Mesendoderm (in vitro differentiated cells): ENCODE data around the gene DHX58.

Experiments
- DNase-seq: peaks from one replicate; pipeline ENCODE4 v3.0.0; 2013
- H2AK5ac ChIP-seq: 2 replicates; pipeline ENCODE4 v1.6.1; 2013; ENCODE audit warnings: low read length, inconsistent platforms
- H2BK120ac ChIP-seq: 2 replicates; pipeline ENCODE4 v1.6.1; 2013; ENCODE audit warnings: low read depth, mild to moderate bottlenecking, low read length, moderate library complexity, mixed read lengths
- H2BK15ac ChIP-seq: replicated peaks from 2 replicates; pipeline ENCODE4 v1.6.1; 2013; ENCODE audit warnings: low read depth, mild to moderate bottlenecking, moderate library complexity
- H2BK5ac ChIP-seq: 2 replicates; pipeline ENCODE4 v1.6.1; 2013; ENCODE audit warnings: low read length, inconsistent platforms
- H3K18ac ChIP-seq: 2 replicates; pipeline ENCODE4 v1.6.1; 2013; ENCODE audit warnings: mild to moderate bottlenecking, low read length, mixed read lengths
- H3K23ac ChIP-seq: one replicate; pipeline ENCODE4 v1.6.1; 2013; ENCODE audit warnings: low read length
- H3K27ac ChIP-seq: 2 replicates; pipeline ENCODE4 v1.5.1; 2013; ENCODE audit warnings: low read depth, mild to moderate bottlenecking, inconsistent platforms, low read length, moderate library complexity
- H3K27me3 ChIP-seq: 2 replicates; pipeline ENCODE4 v1.6.1; 2013; ENCODE audit warnings: low read length, control low read depth, mild to moderate bottlenecking, inconsistent platforms; ENCODE audit not compliant: insufficient read depth, poor library complexity
- H3K36me3 ChIP-seq: 2 replicates; pipeline ENCODE4 v1.6.1; 2013; ENCODE audit warnings: low read length, inconsistent platforms; ENCODE audit not compliant: control insufficient read depth, insufficient read depth
- H3K4ac ChIP-seq: one replicate; pipeline ENCODE4 v1.6.1; 2013; ENCODE audit warnings: low read depth, mild to moderate bottlenecking, low read length, moderate library complexity
- H3K4me1 ChIP-seq: 2 replicates; pipeline ENCODE4 v1.6.1; 2013; ENCODE audit warnings: low read depth, low read length, inconsistent platforms; ENCODE audit not compliant: control insufficient read depth
- H3K4me2 ChIP-seq: 2 replicates; pipeline ENCODE4 v1.6.1; 2013; ENCODE audit warnings: low read length
- H3K4me3 ChIP-seq: 2 replicates; pipeline ENCODE4 v1.5.1; 2013; ENCODE audit warnings: mild to moderate bottlenecking, low read length
- H3K56ac ChIP-seq: one replicate; pipeline ENCODE4 v1.6.1; 2013; ENCODE audit warnings: low read length
- H3K79me1 ChIP-seq: 2 replicates; pipeline ENCODE4 v1.6.1; 2013; ENCODE audit warnings: low read length, inconsistent platforms
- H3K79me2 ChIP-seq: 2 replicates; pipeline ENCODE4 v1.6.1; 2013; ENCODE audit warnings: mild to moderate bottlenecking, low read length; ENCODE audit not compliant: control insufficient read depth, insufficient read depth
- H3K9ac ChIP-seq: 2 replicates; pipeline ENCODE4 v1.6.1; 2013; ENCODE audit warnings: low read length, inconsistent platforms
- H4K5ac ChIP-seq: one replicate; pipeline ENCODE4 v1.6.1; 2013; ENCODE audit warnings: low read length
- H4K8ac ChIP-seq: one replicate; pipeline ENCODE4 v1.6.1; 2013; ENCODE audit warnings: low read depth, mild to moderate bottlenecking, control low read depth, low read length, moderate library complexity
- WGBS: extraction: QIAGEN DNeasy Blood & Tissue Kit; methylation state at CpG from one replicate; pipeline ENCODE4 v1.1.7; 2013; ENCODE audit warnings: low lambda C conversion rate, missing lambda C conversion rate; ENCODE audit not compliant: insufficient coverage; ENCODE audit errors: extremely low coverage; 5-methylcytosine and 5-hydroxymethylcytosine counted together

The DHX58 gene

DNA sequence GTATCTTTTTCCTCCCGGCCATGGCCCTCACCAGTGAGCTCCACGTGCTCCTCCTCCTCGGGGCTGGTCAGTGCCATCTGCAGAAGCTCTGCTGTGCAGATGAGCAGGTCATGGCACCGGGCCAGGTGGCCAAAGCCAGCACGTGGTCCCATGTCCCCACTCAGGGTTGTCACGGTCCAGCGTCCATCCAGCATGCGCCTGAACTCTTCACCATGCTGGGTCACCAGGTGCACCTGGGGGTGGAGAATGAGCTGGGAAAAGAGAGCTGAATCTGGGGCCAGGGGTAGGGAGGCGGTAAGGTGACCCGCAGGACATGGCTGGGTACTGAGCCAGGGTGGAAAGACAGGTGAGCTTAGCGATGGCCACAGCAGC is 1.3 kb downstream of the DHX58 start:
- WGBS, result no CpG with 5 or more reads among the region's 11 CpGs
- DNase-seq, result no peak

DNA sequence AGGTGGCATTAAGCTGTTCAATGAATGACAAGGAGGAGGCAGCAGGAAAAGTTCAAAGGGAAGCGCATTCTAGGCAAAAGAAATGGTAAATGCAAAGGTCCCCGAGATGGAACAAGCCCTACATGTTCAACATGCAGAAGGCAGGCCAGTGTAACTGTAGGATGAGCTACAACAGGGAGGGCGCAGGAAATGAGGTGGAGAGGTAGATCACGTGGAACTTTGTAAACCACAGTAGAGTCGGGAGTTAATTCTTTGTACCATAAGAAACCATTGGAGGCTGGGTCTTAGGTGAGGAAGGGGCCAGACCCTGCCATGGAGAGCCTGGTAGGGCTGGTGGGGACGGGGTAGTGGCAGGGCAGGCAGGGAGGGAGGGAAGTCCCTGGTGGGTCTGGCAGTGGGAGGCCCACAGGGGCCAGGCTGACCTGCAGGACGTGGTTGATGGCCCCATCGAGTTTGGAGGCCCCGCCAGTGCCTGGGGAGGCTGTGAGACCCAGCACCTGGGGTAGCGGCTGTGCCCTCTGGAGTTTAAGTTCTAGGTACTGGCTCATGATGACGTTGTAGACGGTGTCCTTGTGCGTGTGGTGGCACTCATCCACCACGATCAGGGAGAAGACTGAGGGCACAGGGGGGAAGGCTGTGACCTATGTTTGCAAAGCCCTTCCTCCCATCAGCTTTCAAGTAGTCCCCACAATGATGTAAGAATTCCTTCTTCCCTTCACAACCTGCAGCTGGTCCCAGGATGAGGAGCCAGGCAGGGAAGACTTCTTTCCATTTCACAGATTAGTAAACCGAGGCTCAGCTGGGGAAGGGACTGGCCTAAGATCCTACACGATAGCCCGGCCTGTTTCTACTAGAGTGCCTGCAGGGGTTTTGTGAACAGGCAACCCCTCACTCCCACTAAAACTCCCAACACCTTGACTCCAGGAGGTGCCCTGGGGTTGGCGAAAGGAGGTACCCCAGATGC is 1.9 kb downstream of the DHX58 start:
- no peak for DNase-seq
- H2BK5ac ChIP-seq, result no peak overlapping the region
- no CpG with 5 or more reads among the region's 18 CpGs for WGBS
- no peak overlapping the region for H3K18ac ChIP-seq
- H4K5ac ChIP-seq, result no peak overlapping the region
- no peak overlapping the region for H3K56ac ChIP-seq
- no peak overlapping the region for H3K27ac ChIP-seq
- H3K79me2 ChIP-seq, result no peaks in the 10 kb centered on the region
- H3K23ac ChIP-seq, result no peak overlapping the region
- H4K8ac ChIP-seq, result no peak overlapping the region
- no peak overlapping the region for H3K9ac ChIP-seq
- H2BK120ac ChIP-seq, result no peak overlapping the region
- peaks cover 3% of the 10 kb centered on the region for H3K4me1 ChIP-seq
- no peaks in the 10 kb centered on the region for H3K27me3 ChIP-seq
- H3K4ac ChIP-seq, result no peak overlapping the region
- no peak overlapping the region for H2BK15ac ChIP-seq
- H3K36me3 ChIP-seq, result peaks cover 2% of the 10 kb centered on the region
- no peak overlapping the region for H3K4me2 ChIP-seq
- H3K79me1 ChIP-seq, result no peaks in the 10 kb centered on the region
- H3K4me3 ChIP-seq, result no peak overlapping the region
- H2AK5ac ChIP-seq, result no peak overlapping the region

More for the DNA sequence above, 1.3 kb downstream of the DHX58 start:
- H3K4me1 ChIP-seq, result peaks cover 3% of the 10 kb centered on the region
- no peak overlapping the region for H3K18ac ChIP-seq
- H3K79me2 ChIP-seq, result no peaks in the 10 kb centered on the region
- no peak overlapping the region for H2BK15ac ChIP-seq
- no peak overlapping the region for H3K9ac ChIP-seq
- H2AK5ac ChIP-seq, result no peak overlapping the region
- no peak overlapping the region for H2BK5ac ChIP-seq
- H3K4ac ChIP-seq, result no peak overlapping the region
- no peak overlapping the region for H4K8ac ChIP-seq
- H3K56ac ChIP-seq, result no peak overlapping the region
- H3K27me3 ChIP-seq, result no peaks in the 10 kb centered on the region
- no peak overlapping the region for H2BK120ac ChIP-seq
- no peak overlapping the region for H3K23ac ChIP-seq
- no peak overlapping the region for H3K27ac ChIP-seq
- peaks cover 4% of the 10 kb centered on the region for H3K36me3 ChIP-seq
- no peak overlapping the region for H4K5ac ChIP-seq
- no peak overlapping the region for H3K4me2 ChIP-seq
- no peaks in the 10 kb centered on the region for H3K79me1 ChIP-seq
- H3K4me3 ChIP-seq, result no peak overlapping the region

DNA sequence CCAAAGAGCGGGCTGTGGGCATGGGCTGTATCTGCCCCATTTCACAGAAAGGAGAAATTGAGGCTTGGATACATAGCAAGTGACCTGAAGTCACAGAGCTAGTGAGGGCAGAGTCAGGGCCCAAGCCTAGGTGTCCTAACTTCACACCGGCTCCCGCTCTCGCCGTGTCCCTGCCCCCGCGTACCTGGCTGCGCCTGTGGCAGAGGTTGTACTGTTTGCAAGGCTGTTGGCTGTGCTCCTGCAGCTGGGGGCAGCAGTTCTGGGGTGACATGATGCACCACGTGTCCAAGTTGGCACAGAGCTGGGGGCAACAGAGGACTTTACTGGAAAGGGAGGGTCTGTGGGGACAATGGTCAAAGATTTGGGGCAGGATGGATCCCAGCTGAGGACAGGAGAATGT is 3.4 kb downstream of the DHX58 start:
- H3K4ac ChIP-seq, result no peak overlapping the region
- no peak for DNase-seq
- H2BK5ac ChIP-seq, result no peak overlapping the region
- no peak overlapping the region for H3K18ac ChIP-seq
- H3K79me1 ChIP-seq, result no peaks in the 10 kb centered on the region
- WGBS, result no CpG with 5 or more reads among the region's 9 CpGs
- H3K9ac ChIP-seq, result no peak overlapping the region
- H3K79me2 ChIP-seq, result no peaks in the 10 kb centered on the region
- H4K8ac ChIP-seq, result no peak overlapping the region
- no peak overlapping the region for H3K56ac ChIP-seq
- H3K27ac ChIP-seq, result no peak overlapping the region
- no peak overlapping the region for H4K5ac ChIP-seq
- no peak overlapping the region for H2BK120ac ChIP-seq
- no peak overlapping the region for H3K4me3 ChIP-seq
- no peak overlapping the region for H2AK5ac ChIP-seq
- no peak overlapping the region for H2BK15ac ChIP-seq
- no peaks in the 10 kb centered on the region for H3K27me3 ChIP-seq
- no peak overlapping the region for H3K23ac ChIP-seq
- no peak overlapping the region for H3K4me2 ChIP-seq
- peaks cover 3% of the 10 kb centered on the region for H3K4me1 ChIP-seq
- no peaks in the 10 kb centered on the region for H3K36me3 ChIP-seq

DNA sequence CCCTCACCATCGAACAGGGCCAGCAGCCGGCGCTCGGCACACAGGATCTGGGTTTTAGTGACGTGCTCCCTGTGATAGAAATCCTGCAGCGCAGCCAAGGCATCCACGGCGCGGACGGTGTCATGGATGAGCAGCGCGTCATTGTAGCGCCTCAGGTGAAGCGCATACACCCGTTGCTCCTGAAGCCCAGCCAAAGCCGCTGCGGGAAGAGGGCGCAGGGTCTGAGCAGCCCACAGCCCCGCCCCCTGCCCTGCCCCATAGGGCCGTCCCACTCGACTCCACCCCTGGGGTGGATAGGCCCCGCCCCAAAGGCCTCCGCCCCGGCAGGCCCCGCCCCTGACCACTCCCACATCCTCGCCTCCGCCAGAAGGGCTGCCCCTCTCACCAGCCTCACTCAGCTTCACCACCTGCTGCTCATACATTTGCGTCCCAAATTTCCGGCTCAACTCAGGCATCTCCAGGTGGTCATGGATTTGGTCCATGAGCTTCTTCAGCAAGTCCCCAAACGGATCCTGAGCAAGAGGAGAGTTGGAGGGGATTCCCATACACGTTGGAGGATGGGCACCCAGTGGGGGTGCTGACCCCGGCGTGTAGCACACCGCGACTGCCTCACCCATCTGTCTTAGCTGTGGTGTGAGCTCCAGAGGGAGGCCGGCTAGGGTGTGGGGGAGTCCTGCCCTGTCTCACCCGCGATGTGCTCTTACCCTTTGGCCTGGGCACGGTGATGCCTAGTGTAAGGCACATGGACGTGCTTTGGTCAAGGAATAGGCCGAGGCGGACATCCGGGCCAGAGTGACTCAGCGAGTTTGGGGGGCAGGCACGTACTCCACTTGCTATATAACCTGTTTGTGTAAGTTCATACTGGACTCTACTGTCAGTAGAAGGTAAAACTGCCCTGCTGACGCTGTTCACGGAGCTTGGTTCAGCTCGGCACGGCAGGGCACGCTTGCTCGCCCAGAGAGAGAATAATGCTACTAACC is 4.6 kb downstream of the DHX58 start:
- no peaks in the 10 kb centered on the region for H3K79me1 ChIP-seq
- no peaks in the 10 kb centered on the region for H3K27me3 ChIP-seq
- peak overlapping the region; percentile 34 for H3K4me3 ChIP-seq
- no peak overlapping the region for H3K23ac ChIP-seq
- peak overlapping the region; percentile 76 for H3K56ac ChIP-seq
- H3K27ac ChIP-seq, result no peak overlapping the region
- H2BK15ac ChIP-seq, result no peak overlapping the region
- no peak overlapping the region for H2AK5ac ChIP-seq
- H4K8ac ChIP-seq, result no peak overlapping the region
- H3K4me1 ChIP-seq, result peaks cover 3% of the 10 kb centered on the region
- no peak overlapping the region for H3K18ac ChIP-seq
- H4K5ac ChIP-seq, result no peak overlapping the region
- no CpG with 5 or more reads among the region's 51 CpGs for WGBS
- H3K9ac ChIP-seq, result no peak overlapping the region
- DNase-seq, result peak; percentile 96
- H3K36me3 ChIP-seq, result no peaks in the 10 kb centered on the region
- peak overlapping the region; percentile 77 for H3K4me2 ChIP-seq
- H2BK120ac ChIP-seq, result no peak overlapping the region
- no peak overlapping the region for H3K4ac ChIP-seq
- H2BK5ac ChIP-seq, result no peak overlapping the region
- H3K79me2 ChIP-seq, result no peaks in the 10 kb centered on the region

DNA sequence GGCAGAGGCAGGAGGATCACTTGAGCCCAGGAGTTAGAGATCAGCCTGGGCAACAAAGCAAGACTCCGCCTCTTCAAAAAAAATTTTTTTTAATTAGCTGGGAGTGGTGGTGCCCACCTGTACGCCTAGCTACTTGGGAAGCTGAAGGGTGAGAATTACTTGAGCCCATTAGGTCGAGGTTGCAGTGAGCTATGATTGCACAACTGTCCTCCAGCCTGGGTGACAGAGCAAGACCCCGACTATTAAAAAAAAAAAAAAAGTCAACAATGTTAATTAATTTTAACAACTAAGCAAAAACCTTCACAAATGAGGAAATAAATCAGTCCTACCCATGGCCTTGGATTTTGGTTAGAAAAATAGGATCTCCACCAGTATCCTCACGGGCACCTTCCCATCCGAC is 5.4 kb downstream of the DHX58 start:
- H3K23ac ChIP-seq, result no peak overlapping the region
- no peak overlapping the region for H2BK15ac ChIP-seq
- no peaks in the 10 kb centered on the region for H3K79me1 ChIP-seq
- no peak overlapping the region for H3K56ac ChIP-seq
- no peak overlapping the region for H4K5ac ChIP-seq
- no peak overlapping the region for H3K9ac ChIP-seq
- H3K4ac ChIP-seq, result no peak overlapping the region
- no CpG with 5 or more reads among the region's 6 CpGs for WGBS
- H2AK5ac ChIP-seq, result no peak overlapping the region
- no peaks in the 10 kb centered on the region for H3K36me3 ChIP-seq
- no peak overlapping the region for H3K4me3 ChIP-seq
- no peaks in the 10 kb centered on the region for H3K27me3 ChIP-seq
- peaks cover 3% of the 10 kb centered on the region for H3K4me1 ChIP-seq
- no peak overlapping the region for H2BK120ac ChIP-seq
- H3K4me2 ChIP-seq, result no peak overlapping the region
- H3K79me2 ChIP-seq, result no peaks in the 10 kb centered on the region
- DNase-seq, result no peak
- no peak overlapping the region for H3K18ac ChIP-seq
- H3K27ac ChIP-seq, result no peak overlapping the region
- H2BK5ac ChIP-seq, result no peak overlapping the region
- no peak overlapping the region for H4K8ac ChIP-seq
